CMK (cell line): ENCODE measurements around the gene PINK1.
"Not testable (repeated sequence)": the region's sequence is repeated elsewhere in the genome, so short reads cannot be mapped to it uniquely, and the experiment has no call there.

Source experiments
- DNase-seq: peaks from one replicate; pipeline ENCODE4 v3.0.0-alpha.2; 2010; ENCODE audit warnings: low read depth

The PINK1 gene

GRCh38 chr1:20633190-20634064 is at the start of gene PINK1:
Gene PINK1 (plus strand): TSS chr1:20633458. CDS start chr1:20633549, 91 bp downstream.
- DNase-seq, result peak; percentile 58

GRCh38 chr1:20584890-20585289 is 48.4 kb upstream of the PINK1 start:
- DNase-seq, result no peak

DNA sequence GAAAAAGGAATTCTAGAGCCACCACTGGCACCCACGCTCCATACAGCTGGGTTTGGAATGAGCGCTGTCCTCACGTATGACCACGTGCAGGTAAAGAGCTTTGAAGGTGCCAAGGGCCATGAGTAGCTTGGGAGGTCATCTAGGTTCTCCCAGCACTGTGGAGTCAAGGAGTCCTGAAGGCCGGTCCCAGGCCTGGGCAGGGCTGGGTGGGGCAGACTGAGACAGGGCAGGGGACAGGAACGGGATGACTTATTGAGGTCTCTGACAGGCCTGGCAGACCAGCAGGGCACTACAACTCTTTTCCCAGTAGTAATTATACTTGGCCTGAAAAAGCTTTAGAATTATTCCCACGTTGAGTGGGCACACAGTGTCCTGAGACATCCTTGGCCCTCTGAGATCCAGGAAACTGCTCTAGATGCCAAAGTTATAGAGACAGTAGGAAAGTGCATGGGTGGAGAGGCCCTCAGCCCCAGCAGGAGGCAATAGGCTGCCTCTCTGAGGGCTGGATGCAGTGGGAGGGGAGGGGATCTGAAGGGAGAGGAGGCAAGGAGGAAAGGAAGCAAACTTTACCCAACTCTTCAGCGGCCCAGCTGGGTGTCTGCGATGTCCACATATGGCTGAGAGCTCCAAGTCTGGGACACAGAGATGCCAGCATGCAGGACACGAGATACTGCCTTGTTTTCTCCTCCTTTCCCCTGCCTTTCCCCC is 46.2 kb upstream of the PINK1 start:
- no peak for DNase-seq

GRCh38 chr1:20587661-20588053 is 45.6 kb upstream of the PINK1 start:
- DNase-seq, result no peak

GRCh38 chr1:20588634-20589225 is 44.5 kb upstream of the PINK1 start, which contains the start of gene CDA:
Gene CDA (plus strand): TSS chr1:20589097. CDS start chr1:20589130, 33 bp downstream.
- DNase-seq, result no peak

GRCh38 chr1:20589331-20590278 is 43.7 kb upstream of the PINK1 start:
- DNase-seq, result no peak

DNA sequence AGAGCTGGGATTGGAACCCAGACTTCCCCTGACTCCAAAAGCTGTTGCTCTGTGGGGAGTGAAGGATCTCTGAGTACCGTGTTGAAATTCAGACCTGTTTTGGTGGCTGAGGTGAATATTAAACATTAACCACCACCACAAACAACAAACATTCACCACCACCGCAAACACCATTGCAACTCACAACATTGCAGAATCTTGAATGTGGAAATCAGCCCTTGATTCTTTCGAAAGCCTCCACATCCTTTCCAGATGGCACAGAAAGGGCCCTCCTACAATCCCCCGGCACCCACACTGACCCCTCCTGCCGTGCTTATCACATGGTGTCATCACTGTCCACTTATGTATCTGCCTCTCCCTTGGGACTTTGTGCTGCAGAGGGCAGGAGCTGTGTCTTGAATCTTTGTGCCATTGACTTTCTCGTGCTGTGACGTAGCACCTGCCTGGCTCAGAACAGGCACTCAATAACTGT is 42.9 kb upstream of the PINK1 start:
- no peak for DNase-seq

- DNase-seq, result no peak
Measured at GRCh38 chr1:20593756-20594155, 39.5 kb upstream of the PINK1 start.

DNA sequence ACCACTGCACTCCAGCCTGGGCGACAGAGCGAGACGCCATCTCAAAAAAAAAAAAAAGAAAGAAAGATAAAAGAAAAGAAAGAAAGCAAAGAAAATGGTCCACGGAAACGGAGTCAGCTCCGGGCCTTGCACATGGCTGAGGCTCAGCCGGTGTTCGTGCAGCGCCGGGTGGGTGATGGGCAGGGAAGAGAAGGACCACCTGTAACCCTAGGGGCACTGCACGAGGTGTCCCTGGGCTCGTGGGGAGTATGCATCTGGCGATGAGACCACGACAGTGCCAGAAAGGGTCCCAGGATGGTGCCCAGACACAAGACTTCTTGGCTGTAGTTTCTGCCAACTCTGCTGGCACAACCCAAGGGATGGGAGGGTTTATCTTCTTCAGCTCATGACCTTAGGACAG is 38.5 kb upstream of the PINK1 start:
- no peak for DNase-seq

DNA sequence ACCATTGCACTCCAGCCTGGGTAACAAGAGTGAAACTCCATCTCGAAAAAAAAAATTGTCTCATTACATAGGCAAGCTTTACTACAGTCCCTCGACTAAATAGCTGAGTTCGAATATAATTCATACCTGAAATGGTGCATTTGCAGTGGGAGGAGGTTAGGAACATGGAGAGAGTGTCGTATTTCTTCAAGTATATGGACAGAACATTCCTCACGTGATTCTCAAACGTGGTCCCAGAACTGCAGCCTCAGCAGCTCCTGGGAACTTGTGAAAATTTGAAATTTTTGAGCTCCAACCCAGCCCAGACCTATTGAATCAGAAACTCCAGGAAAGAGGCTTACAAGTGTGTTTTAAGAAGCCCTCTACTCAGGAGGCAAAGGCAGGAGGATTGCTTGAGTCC is 37.2 kb upstream of the PINK1 start:
- DNase-seq, result no peak

GRCh38 chr1:20597650-20598049 is 35.6 kb upstream of the PINK1 start:
- DNase-seq, result no peak

- DNase-seq, result no peak
Measured at GRCh38 chr1:20600156-20600555, 33.1 kb upstream of the PINK1 start.

DNA sequence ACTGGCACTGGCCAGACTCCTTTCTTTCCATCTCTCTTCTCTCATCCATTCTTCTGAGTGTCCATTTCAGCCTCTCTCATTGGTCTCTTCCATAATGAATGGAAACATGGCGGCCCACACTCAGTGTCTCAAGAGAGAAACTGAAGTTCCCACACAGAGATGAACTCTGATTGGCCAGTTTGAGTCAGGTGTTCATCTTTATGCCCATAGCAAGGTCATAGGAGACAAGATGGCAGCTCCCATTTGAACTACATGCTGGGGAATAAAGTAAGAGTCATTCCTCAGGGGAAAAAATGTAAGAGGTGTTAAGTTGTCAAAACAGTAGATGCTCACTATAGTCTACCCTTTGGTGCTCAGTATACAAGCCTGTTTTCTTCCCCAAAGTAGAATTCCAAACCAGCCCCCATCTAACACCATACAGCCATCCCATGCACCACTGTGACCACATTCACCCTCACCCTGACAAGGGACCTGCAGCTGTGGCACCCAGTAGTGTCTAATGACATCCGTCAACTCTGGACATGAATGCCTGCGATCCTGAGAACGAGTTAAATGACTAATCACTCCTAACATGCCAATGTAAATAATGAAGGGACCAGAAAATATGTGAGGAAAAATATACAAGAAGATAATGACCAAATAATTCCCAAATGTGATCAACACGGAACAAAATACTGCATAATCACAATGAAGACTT is 32.0 kb upstream of the PINK1 start:
- no peak for DNase-seq

DNA sequence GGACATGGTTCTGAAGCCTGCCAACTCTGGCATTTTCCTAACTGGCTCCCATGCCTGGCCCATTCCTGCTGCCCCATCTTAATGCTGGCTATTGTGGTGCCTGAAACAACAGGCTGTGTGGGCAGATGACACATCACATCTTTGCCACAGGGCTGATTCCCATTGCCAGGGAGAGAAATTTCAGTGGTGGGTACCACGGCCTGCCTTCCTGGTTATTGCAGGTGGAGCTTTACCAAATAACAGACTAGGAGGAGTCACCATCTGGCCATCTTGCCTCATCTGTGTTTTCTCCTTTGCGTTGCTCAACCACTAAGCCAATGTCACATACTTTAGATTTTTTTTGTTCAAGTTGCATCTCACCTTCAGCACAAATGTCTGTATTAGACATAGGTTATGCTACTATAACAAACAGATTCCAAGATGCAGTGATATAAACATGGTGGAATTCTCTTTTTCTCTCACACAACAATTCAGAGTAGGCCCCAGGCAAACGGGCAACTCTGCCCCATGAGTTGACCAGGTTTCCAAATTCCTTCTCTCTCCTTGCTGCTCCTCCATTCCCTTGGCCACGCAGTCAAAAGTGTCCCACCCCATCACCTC is 30.3 kb upstream of the PINK1 start:
- DNase-seq, result no peak

DNA sequence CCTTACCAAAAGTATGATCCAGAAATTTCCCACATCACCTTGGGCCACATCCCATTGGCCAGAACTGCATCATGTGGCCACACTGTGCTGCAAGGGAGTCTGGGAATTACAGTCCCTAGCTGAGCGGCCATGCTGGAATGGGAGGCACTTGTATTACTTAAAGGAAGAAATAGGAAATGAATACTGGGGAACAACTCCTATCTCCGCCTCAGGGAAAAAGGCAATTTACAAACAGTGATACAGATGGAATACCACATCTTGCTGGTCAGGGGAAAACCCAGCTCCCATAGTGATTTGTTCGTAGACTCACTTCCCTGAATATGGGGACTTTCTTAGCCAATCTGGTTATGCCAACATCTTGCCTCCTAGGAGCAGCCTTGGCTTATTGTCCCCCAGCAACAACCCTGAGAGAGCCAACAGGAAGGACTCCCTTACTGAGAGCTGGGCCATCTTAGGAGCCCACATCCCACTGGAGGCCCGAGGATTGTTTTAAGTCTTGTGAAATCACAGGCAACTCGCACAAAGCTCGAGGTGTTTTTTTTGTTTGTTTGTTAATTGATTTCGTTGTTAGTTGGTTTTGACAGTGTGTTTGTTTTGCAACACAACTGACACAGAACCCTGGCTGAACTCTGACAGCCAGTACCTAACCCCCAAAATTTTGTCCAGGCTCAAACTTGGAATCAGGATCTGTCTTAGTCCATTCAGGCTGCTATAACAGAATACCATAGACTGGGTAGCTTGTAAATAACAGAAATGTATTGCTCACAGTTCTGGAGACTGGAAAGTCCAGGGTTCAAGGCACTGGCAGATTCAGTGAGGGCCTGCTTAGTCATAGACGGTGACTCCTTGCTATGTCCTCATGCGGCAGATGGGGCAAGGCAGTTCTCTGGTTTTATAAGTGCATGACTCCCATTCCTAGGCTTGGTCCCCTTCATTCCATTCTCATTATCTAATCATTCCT is 29.5 kb upstream of the PINK1 start:
- DNase-seq, result no peak

DNA sequence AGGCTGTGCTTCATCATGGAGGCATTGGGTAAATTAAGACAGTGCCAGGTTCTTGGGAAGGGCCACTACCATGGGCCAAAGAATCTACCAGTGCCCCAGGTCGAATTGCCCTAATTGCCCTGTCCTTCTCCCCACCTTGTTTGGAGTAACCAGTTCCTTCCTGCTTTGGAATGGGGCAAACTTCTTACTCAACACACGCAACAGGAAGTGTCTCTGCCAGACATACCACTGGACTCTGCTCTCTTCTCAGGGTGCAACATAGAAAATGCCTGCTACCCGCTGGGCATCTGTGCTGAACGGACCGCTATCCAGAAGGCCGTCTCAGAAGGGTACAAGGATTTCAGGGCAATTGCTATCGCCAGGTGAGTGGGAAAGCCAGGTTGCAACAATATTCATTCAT is 28.6 kb upstream of the PINK1 start:
- no peak for DNase-seq

GRCh38 chr1:20606801-20607570 is 26.3 kb upstream of the PINK1 start:
- not testable (repeated sequence) for DNase-seq

- no peak for DNase-seq
Measured at GRCh38 chr1:20609541-20609940, 23.7 kb upstream of the PINK1 start.

- no peak for DNase-seq
Measured at GRCh38 chr1:20610970-20611369, 22.3 kb upstream of the PINK1 start.
